ENCODE measurements around the gene SERPINC1.
"Not testable (repeated sequence)": the region's sequence is repeated elsewhere in the genome, so short reads cannot be mapped to it uniquely, and the experiment has no call there.

The SERPINC1 gene

DNA sequence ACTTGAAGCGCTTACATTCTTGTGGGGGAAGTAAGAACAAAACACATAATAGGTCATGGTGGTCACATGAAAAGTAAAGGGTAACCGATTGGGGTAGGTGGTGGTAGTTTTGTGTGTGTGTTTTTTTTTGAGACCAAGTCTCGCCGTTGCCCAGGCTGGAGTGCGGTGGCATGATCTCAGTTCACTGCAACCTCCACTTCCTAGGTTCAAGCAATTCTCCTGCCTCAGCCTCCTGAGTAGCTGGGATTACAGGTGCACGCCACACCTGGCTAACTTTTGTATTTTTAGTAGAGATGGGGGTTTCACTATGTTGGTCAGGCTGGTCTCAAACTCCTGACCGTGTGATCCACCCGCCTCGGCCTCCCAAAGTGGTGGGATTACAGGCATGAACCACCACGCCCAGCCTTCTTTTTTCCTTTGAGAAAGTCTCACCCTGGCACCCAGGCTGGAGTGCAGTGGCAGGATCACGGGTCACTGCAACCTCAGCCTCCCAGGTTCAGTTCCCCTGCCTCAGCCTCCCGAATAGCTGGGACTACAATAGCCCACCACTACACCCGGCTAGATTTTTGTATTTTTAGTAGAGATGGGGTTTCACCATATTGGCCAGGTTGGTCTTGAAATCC, 54.9 kb downstream of the SERPINC1 start:
- peak; percentile 73 for DNase-seq

DNA sequence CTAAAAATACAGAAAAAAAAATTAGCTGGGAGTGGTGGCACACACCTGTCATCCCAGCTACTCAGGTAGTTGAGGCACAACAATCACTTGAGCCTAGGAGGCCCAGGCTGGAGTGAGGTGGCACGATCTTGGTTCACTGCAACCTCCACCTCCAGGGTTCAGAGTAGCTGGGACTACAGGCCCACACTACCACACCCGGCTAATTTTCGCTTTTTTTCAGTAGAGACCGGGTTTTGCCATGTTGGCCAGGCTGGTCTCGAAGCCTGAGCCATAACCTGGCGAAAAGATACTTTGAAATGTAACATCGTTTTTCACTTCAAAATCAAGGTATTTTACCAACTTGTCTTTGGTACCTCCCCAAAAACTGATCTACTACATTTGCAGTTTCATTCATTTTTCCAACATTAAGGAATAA, 55.4 kb downstream of the SERPINC1 start:
- peak; percentile 73 for DNase-seq

DNA sequence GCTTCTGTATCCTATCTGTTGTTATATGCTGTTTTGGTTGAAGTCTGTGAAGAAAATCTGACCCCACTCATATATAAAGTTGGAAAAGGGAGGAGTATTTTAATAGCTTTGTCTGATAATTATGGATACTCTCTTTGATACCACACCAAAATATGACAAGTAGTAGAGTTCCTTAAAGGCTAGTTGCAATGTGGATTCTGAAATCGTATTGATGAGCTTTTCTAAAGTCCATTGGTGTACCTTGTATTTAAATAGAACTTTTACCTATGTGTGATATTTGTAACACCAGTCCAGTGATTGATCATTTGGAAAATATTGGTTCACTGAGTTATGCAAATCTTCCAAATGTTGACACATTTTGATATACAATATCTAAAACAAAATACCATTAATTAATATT, 57.1 kb downstream of the SERPINC1 start:
- peak; percentile 42 for DNase-seq

DNA sequence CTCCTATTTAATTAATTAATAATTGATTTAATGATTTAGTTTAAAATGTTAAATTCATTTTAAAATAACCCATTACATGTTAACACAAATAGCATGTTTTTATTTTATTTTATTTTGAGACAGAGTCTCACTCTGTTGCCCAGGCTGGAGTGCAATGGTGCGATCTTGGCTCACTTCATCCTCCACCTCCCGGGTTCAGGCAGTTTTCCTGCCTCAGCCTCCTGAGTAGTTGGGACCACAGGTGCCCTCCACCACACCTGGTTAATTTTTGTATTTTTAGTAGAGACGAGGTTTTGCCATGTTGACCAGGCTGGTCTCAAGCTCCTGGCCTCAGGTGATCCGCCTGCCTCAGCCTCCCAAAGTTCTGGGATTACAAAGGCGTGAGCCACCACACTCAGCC, 57.6 kb downstream of the SERPINC1 start:
- not testable (repeated sequence) for DNase-seq

DNA sequence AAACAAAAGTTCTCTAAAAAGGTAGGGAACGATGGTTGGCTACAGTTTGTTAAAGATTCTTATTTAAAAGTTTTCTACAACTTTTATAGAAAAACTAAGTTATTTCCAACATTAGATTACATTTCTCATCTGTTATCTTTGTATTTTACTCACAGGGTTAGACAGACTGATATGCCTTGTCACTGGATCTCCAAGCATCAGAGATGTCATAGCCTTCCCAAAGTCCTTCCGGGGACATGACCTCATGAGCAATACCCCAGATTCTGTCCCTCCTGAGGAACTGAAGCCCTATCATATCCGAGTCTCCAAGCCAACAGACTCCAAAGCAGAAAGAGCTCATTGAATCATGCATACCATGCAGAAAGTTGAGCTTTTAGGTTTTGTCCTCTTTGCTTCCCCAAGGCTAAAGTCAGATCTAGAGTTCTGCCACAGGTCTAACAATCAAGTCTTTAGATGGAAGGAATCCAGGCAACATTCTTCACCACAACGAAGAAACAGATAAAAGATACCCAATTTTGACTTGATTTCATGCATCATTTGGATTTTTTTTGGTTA, 59.7 kb downstream of the SERPINC1 start:
- peak; percentile 19 for DNase-seq

DNA sequence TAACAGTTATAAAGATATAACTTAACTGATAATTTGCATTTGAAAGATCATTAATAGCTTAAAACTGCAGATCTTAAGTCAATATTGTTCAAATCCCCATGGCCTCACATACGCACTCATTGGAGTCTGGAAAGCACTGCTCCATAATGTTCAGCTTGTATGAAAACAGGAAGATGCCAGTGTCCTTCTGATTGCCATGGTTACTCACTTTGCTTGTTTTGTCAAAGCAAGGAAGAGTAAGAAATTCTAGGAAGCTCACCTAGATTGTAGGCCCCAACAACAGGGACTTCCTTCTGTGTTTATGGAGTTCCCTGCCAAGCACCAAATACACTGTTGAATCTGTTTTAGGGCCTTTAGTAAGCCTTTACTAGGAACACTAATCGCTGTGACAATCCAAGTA, 60.2 kb downstream of the SERPINC1 start:
- no peak for DNase-seq

DNA sequence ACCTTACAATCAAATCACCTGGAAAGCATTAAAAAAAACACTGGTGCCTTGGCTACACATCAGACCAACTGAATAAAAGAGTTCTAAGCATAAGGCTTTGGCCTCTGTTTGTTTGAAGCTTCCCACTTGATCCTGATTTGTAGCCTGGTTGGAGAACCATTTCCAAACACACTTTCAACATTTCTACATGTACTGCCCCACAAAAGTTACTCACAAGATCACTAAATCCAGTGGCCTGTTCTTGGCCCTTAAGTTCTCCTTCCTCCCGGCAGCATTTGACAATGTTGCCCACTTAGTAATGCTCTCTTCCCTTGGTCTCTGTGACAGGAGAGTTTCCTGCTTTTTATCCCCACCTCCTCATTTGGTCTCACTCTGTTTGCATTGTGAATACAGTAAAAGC, 61.1 kb downstream of the SERPINC1 start:
- no peak for DNase-seq

All from NCI-H82 (cell line).